GM18870 (cell line): Measurements from ENCODE around the gene UBASH3B.

ENCODE experiments used
- ATAC-seq: cut with Tn5 transposase; IDR thresholded peaks from one replicate; pipeline ENCODE4 v1.9.1; 2021; ENCODE audit warnings: moderate library complexity; ENCODE audit not compliant: unreplicated experiment

The UBASH3B gene

GRCh38 chr11:122677256-122677655 lies 21.7 kb downstream of the UBASH3B start:
- no peak for ATAC-seq

GRCh38 chr11:122678406-122678805 lies 22.9 kb downstream of the UBASH3B start:
- ATAC-seq = no peak

- no peak for ATAC-seq
Measured at GRCh38 chr11:122679466-122679865, 23.9 kb downstream of the UBASH3B start.

DNA sequence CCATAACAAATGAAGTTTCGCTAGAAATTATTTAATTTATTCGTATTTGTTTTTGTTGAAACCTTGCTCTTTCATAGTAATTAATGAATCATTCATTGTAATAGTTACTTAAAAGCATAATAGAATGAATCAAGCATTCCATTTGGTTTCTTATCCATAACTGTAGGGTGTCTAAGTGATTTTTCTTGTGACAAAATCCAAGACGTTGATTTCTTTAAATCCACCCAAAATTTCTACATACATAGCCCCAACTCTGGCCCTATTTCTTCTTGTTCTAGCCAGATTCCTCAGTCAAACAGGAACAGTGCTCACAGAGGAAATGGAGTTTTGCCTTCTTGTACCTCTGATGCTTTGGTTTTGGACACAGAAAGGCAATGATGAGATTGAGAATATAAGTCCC lies 25.5 kb downstream of the UBASH3B start:
- no peak for ATAC-seq

GRCh38 chr11:122681735-122682134 lies 26.2 kb downstream of the UBASH3B start:
- ATAC-seq = no peak

GRCh38 chr11:122682464-122682863 lies 26.9 kb downstream of the UBASH3B start:
- no peak for ATAC-seq

GRCh38 chr11:122685041-122685440 lies 29.5 kb downstream of the UBASH3B start:
- ATAC-seq = no peak

DNA sequence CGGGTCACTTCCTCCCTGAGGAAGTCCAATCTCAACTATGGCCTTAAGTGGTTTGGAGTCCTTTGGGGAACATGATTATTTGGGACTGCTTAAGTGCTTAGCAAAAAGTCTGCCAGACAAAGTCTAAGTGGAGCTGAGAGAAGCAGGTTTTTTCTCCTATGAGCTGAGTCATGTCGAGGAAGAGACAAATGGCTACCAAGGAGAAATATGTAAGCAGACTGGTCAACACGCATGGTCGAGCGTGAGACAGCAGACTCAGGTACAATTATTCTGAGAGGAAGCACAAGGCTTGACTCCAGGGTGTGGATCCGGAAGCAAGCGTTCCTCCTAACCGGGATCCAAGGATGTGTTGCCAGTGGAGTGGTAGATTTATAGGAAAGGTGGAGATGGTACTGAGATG lies 30.6 kb downstream of the UBASH3B start:
- no peak for ATAC-seq

DNA sequence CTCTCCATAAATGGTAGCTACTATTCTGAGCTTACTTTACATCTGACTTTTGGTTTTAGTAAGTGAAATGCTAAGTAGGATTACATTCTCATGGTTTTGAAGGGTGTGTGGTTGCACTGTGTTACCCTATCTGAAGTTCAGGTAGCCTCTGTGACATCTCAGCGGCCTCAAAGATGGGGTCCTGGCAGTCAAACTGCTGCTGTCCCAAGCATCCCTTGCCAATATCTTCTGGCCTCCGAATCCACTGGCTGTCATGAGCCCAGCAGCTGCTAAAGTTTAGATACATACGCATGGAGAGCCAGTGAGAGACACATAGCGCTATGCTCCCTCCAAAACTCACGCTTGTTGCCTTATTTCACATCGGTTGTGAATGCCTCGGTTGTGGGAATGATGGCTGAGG lies 34.9 kb downstream of the UBASH3B start:
- no peak for ATAC-seq

GRCh38 chr11:122690801-122691548 lies 35.5 kb downstream of the UBASH3B start:
- ATAC-seq = no peak

DNA sequence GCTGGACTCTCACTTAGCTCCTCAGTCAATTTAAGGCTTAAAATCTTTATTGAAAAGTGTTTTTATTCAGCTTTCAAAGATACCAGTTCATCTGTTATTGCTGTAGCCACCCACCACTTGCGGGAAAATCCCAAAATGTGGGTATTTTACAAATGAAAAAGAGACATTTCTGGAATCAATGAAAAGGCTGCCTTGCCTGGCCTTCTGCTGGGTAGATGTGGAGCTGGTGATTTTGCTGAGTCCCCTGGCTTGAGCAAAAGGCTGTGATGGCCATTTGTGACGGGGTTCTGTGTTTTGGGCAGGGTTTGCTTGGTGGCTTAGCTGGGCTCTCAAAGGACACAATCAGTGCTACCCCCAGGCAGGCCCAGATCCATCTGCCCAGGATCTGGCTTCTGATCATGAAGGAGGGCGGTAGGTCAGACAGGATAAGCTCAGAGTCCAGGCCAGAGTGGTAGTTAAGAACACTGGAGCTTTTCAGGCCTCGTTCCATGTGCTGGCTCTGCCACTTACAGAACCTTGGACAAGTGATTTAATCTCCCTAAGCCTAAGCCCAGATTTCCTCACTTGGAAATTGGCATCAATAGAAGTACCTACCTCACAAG lies 36.1 kb downstream of the UBASH3B start:
- ATAC-seq = no peak

DNA sequence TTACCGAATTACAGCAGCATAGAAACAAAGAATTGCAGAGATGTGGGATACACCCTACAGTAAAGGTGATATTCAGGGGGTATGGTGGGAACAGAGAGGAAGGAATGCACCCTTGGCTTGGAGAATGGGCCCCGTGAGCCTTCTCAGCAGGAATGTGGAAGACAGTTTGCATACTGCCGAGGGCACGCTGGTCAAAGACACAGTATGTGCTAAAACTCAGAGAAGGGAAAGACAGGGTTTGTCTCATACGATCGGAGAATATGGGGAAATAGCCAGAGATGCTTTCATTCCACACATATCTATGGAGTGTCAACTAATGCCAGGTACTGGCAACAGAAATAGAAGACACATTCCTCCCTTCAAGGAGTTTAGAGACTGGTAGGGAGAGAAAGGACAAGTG lies 36.9 kb downstream of the UBASH3B start:
- no peak for ATAC-seq

DNA sequence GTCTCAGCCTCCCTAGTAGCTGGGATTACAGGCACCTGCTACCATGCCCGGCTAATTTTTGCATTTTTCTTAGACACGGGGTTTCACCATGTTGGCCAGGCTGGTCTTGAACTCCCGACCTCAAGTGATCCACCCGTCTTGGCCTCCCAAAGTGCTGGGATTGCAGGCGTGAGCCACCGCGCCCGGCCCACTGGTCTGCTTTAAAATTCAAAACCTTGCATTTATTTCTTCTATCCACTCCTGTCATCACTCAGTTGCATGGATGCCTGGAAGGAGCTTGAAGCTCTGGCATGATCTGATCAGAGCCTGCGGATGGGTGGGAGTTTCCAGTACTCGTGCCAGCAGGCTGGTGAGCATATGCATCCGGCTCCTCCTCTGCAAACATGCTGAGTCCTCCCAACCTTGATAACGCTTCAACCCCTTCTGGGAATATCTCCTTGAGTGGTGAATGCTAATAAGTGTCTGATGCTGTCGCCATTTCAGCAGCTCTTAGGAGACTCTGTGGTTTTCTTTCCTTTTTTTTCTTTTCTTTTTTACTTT lies 39.6 kb downstream of the UBASH3B start:
- no peak for ATAC-seq

- ATAC-seq = no peak
Measured at GRCh38 chr11:122696662-122697061, 41.1 kb downstream of the UBASH3B start.

GRCh38 chr11:122697636-122698167 lies 42.2 kb downstream of the UBASH3B start:
- ATAC-seq = peak; percentile 85

DNA sequence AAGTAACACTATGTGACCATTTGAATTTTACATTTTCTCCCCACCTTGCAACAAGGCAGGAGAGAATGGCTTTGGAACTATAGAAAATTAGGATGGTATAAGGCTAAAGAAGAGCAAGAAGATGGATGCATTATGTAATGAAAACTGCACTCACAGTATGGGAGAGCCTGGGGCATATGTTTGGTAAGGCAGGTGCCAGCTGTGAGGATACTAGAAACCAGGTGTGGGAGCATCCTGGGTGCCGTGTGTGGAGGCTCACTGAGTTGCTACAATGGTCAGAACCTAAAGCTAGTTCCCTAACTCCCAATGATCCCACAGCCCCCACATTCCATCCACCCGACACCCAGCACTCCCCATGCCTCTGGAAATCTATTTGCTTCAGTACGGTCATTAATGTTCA lies 42.9 kb downstream of the UBASH3B start:
- no peak for ATAC-seq

DNA sequence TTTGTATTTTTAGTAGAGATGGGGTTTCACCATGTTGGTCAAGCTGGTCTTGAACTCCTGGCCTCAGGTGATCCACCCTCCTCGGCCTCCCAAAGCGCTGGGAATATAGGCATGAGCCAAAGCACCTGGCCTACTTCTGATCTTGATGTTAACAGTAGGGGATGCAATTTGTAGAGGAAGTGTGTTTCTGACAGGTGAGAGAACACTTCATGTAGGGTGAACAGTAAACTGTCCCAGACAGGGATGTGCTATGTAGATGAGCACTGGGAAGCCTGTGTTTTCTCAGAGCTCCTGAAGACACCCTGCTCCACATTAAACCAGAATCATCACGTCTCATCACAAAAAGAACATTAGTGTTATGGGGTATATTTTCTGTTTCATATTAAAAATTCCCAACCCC lies 45.1 kb downstream of the UBASH3B start:
- ATAC-seq = no peak

- no peak for ATAC-seq
Measured at GRCh38 chr11:122701143-122701542, 45.6 kb downstream of the UBASH3B start.

DNA sequence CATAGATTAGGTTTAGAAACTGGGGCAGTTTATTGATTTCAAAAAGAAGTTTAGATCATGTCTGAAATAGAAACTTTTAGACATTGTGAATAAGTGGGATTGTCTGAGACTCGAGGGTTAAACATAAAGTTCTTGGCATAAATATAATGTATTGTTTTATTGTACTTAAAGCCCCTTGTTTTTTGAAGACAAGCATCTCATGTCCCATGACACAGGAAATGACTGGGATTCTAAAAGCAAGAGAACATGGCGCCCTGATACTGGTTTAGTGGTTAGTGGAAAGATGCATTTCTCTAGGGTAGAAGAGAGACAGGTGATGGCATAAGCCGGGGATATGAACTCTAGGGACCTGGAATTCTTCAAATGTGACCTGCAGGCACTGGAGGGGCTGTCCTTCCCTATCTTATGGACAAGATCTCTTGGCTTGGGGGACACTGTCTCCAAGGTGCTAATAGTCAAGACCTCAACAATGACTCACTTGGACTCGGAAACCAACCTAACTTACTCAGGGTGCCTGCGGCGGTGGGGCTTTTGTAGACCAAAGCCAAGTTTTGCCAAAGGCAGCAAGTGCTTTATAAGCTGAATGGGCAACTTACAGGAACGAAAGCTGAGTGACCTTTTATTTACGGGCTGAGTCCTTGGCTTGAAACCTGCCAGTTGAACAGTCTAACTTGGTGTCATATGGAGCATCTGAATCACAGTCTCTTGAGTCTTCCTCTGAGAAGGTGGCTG lies 48.2 kb downstream of the UBASH3B start:
- no peak for ATAC-seq

DNA sequence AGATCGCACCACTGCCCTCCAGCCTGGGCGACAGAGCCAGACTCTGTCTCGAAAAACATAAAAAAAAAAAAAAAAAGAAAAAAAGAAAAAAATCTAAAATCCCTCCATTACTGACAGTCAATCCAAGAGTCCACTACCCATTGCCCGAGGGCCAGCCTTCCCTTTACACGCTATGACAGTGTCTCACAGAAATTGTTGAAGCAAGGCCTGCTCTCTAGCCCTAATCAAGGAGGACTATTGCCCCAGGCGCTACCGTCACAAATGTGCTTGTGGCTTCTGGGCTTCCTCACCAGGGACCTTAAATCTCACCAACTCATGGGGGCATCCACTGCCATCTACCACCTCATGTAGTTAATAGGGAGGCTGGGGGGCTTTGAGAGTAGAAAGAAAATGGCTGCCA lies 49.9 kb downstream of the UBASH3B start:
- no peak for ATAC-seq

DNA sequence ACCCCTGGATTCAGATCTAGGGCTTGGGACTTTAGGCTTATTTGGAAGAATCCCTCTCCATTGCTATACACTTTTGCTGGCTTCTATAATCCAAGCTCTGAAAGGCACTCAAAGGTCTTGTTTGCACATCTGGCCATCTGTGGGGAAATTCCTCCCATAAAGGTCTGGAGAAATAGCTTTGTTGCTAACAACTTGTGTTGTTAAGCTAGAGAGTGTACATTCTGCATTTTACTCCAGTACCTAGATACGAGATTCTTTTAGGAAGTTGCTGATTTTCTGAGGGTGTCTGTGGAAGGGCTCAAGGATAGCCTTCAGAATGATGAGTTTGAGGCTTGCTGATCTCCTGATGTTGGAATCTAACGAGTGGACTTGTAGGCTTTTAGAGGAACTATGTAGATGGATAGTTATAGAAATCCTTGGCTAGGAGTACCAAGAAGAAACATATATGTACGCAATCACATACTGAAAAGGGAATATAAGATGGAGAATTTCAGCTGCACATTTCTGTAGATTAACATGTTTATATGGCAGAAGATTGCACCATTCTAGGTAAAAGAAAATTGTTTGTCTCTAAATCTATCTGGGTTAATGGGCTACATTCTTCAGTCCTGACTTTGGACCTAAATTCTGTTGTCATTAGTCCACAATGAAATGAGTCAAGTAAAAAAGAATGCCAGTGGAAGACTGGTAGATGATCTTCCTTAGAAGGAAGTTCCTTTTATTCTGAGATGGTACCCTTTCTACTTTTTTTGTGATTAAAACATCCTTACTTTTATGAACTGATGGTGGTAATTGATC lies 51.0 kb downstream of the UBASH3B start:
- ATAC-seq = no peak
